Cardiac muscle cell (in vitro differentiated cells and primary cell): ENCODE measurements around the gene GRHL3. TPM values are rescaled to one million over a fixed set of nuclear protein-coding genes. Genes with fewer than 3 reads are reported as not detected.

Experiments used
- DNase-seq, 2 donors: peaks; one replicate each; pipeline versions ENCODE4 v3.0.0 to v3.0.0-alpha.2; 2010 to 2017; ENCODE audit warnings: low read depth in 1 of 2, low spot score in 1 of 2
- H3K27ac ChIP-seq: fragments of 200-600 bp; sonication (generic); 2 replicates; pipeline ENCODE4 v1.5.1; 2016
- H3K27me3 ChIP-seq: fragments of 200-600 bp; sonication (generic); 2 replicates; pipeline ENCODE4 v1.6.0; 2016; ENCODE audit warnings: control low read depth
- H3K36me3 ChIP-seq: fragments of 200-600 bp; sonication (generic); 2 replicates; pipeline ENCODE4 v1.5.1; 2016; ENCODE audit warnings: control low read depth
- H3K4me1 ChIP-seq: fragments of 200-600 bp; sonication (generic); 2 replicates; pipeline ENCODE4 v1.8.1; 2017; ENCODE audit warnings: low read depth, mild to moderate bottlenecking, mixed run types
- H3K4me3 ChIP-seq: fragments of 200-600 bp; sonication (generic); 2 replicates; pipeline ENCODE4 v1.5.1; 2016; ENCODE audit warnings: mild to moderate bottlenecking
- H3K9me3 ChIP-seq: fragments of 200-600 bp; sonication (generic); 2 replicates; pipeline ENCODE4 v1.5.1; 2017; ENCODE audit warnings: low read depth, mild to moderate bottlenecking, control low read depth
- CTCF ChIP-seq: IDR thresholded peaks from 2 replicates; pipeline ENCODE4 v1.5.1; 2012; ENCODE audit warnings: low read depth, mild to moderate bottlenecking, low read length
- polyA plus RNA-seq: library from polyadenylated mRNA; unstranded; fragments of >200 nt; fragmentation: Nextera tagmentation; extraction: Ambion mirVana; gene quantifications from 2 replicates; pipeline ENCODE4 v1.2.1, GENCODE V29; 2016
- total RNA-seq: library from RNA; depleted of rRNA; stranded (reverse); fragments of >200 nt; gene quantifications from 2 replicates; pipeline ENCODE4 v1.2.3, GENCODE V29; 2016

The GRHL3 gene
- total and polyA plus RNA-seq, 2 experiments from 2014 or later: 0.54 TPM; not detected in 1

DNA sequence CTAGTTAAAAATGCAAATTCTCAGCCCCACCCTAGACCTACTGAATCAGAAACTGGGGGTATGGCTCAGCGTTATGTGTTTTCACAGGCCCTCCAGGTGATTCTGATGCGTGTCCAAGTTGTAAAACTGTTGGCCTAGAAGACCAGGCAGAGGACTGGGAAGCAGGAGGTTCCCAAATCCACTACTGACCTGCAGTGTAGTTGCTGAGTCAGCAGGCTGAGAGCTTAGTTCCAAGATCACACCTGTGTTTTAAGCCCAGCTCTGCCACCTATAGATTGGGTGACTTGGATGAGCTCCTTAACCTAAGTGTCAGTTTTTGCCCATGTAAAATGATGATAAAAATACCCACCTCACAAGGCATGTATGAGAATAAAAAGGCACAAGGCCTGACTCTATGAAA, 4.1 kb downstream of the GRHL3 start:
- Histone ChIP-seq H3K9me3 (no peaks in the 10 kb centered on the region), H3K4me1 (peaks cover 14% of the 10 kb centered on the region), H3K27ac (no peak overlapping the region), H3K27me3 (peaks cover 26% of the 10 kb centered on the region), H3K36me3 (no peaks in the 10 kb centered on the region), H3K4me3 (no peak overlapping the region)
- no peak for TF ChIP-seq CTCF
- no peak for DNase-seq

DNA sequence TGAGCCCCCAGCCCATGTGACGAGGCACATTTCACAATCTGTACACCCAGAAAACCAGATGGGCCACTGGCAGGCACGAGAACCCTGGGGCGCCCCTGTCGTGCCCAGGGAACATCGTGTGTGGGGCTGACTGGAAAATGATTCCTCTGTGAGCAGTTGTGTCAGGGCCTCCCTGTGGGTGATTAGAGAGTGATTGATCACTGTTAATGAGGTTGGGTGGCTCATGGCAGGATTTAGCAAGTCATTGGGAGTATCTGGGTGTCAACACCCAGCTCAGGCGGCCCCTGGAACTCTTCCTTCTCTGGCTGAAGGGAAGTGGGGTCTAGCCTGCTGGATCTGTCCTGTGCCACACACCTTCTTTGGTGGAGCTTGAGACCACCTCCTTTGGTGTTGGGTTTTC, 5.7 kb downstream of the GRHL3 start:
- DNase-seq: no peak
- Histone ChIP-seq H3K27me3 (peaks cover 18% of the 10 kb centered on the region), H3K9me3 (no peaks in the 10 kb centered on the region)

DNA sequence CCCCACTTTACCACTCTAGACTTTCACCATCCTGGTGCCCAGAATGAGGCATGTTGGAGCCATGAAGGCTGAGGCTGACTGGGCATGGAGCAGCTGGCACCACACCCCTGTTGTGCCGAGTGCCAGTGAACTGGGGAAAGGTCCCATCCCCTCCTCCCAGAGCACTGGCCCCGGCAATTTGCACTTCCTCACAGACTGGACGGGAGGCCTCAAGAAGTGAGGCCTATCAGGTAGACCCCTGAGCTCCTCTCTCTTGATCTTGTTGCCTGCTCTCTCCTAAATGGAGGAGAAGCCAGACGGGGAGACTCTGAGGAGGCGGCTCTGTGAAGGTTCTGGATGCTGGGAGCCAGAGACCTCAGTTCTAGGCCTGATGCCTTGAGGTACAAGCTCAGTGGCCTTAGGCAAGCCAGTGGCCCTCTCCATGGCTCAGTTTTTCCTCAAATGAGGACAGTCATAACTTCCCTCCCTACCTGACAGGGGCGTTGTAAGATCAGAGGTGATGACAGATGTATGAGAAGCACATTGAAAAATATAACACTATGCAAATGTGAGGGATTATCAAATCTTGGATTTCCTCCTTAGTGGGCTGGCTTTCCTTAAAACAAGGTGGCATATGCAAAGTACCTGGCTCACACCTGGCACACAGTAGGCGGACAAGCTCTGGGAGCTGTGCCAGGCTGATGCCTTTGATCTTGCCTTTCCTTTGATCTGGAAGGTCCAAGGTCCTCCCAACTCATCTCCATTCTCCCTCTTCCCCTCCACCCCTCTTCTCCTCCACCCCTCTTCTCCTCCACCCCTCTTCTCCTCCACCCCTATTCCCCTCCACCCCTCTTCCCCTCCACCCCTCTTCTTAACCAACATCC, 6.7 kb downstream of the GRHL3 start:
- no peak overlapping the region for H3K27ac ChIP-seq
- peaks cover 7% of the 10 kb centered on the region for H3K4me1 ChIP-seq
- TF ChIP-seq CTCF: no peak
- H3K27me3 ChIP-seq: peaks cover 16% of the 10 kb centered on the region
- H3K36me3 ChIP-seq: no peaks in the 10 kb centered on the region
- no peak for DNase-seq
- no peaks in the 10 kb centered on the region for H3K9me3 ChIP-seq
- no peak overlapping the region for H3K4me3 ChIP-seq

More for the DNA sequence above, 5.7 kb downstream of the GRHL3 start:
- H3K4me3 ChIP-seq: no peak overlapping the region
- H3K27ac ChIP-seq: no peak overlapping the region
- TF ChIP-seq CTCF: no peak
- peaks cover 7% of the 10 kb centered on the region for H3K4me1 ChIP-seq
- H3K36me3 ChIP-seq: no peaks in the 10 kb centered on the region

- H3K36me3 ChIP-seq: no peaks in the 10 kb centered on the region
- no peaks in the 10 kb centered on the region for H3K4me1 ChIP-seq
- H3K27ac ChIP-seq: no peak overlapping the region
- peaks cover under 1% of the 10 kb centered on the region for H3K27me3 ChIP-seq
- H3K4me3 ChIP-seq: no peak overlapping the region
- DNase-seq: no peak
- no peaks in the 10 kb centered on the region for H3K9me3 ChIP-seq
- TF ChIP-seq CTCF: no peak
These were observed 8.3 kb downstream of the GRHL3 start for GRCh38 chr1:24327486-24327885.

DNA sequence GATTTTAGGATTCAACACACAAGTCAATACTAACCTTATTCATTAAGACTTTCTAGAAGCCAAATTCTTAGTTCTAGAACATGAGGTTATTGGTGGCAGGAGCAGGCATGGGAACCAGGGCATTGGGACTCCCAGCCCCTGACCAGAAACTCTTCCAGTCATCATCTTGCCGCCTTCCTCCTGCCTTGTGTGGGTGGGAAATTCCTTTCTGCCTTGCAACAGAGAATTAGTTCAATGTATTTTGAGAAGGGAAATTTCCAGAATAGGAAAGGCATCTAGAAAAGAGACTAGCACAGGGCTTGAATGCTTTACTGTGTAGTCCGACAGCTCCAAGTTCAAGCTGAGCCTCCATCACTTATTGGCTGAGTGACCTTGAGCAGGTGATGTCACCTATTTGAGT, 8.7 kb downstream of the GRHL3 start:
- DNase-seq: no peak

More for the DNA sequence above, 8.7 kb downstream of the GRHL3 start:
- no peaks in the 10 kb centered on the region for H3K9me3 ChIP-seq
- H3K4me1 ChIP-seq: no peaks in the 10 kb centered on the region
- no peak overlapping the region for H3K4me3 ChIP-seq
- TF ChIP-seq CTCF: no peak
- H3K27ac ChIP-seq: no peak overlapping the region
- no peaks in the 10 kb centered on the region for H3K27me3 ChIP-seq
- no peaks in the 10 kb centered on the region for H3K36me3 ChIP-seq
